HepG2 (cell line): ENCODE results near the gene GRIP1. TPM values are rescaled to one million over a fixed set of nuclear protein-coding genes. Genes with fewer than 3 reads are reported as not detected.

Experiments used
- ATAC-seq: fragments of 200-7000 bp; cut with Tn5 transposase; 3 replicates; pipeline ENCODE4 v1.9.1; 2020; ENCODE audit warnings: mild to moderate bottlenecking, moderate library complexity
- BruUV-seq: library from RNA; stranded (reverse); fragments of 400-500 nt; replicated peaks from 2 replicates; lab custom pipeline; 2021; lab: Mats Ljungman, UMichigan
- CTCF ChIA-PET: fragments of 300-600 bp; formaldehyde crosslinking; extraction: SDS; loops from one replicate; lab custom pipeline; 2021; ENCODE audit warnings: low total read pairs, inconsistent platforms, low intra/inter-chr PET ratio; lab: Yijun Ruan, JAX
- POLR2A ChIA-PET: fragments of 350-600 bp; sonication (Branson Sonifier 250); formaldehyde crosslinking; loops from one replicate; lab custom pipeline; 2020; ENCODE audit warnings: antibody characterized with exemption, inconsistent platforms; lab: Yijun Ruan, JAX
- DNase-seq: peaks from one replicate; pipeline ENCODE4 v3.0.0-alpha.2; 2015; ENCODE audit warnings: low spot score
- FAIRE-seq: peaks from 3 replicates; lab custom pipeline; 2011; peaks lifted over from hg19 to GRCh38; lab: Jason Lieb, UNC
- H2AFZ ChIP-seq: one replicate; pipeline ENCODE4 v1.6.1; 2011; ENCODE audit warnings: low read length, inconsistent platforms
- H3K27ac ChIP-seq: fragments of 300-600 bp; 3 replicates; pipeline ENCODE4 v1.8.0; 2011; ENCODE audit warnings: mixed run types, mild to moderate bottlenecking, mixed read lengths, low read length, inconsistent platforms; ENCODE audit not compliant: insufficient read depth; ENCODE audit errors: extremely low read length
- H3K27me3 ChIP-seq, 2 experiments: fragments of 200-600 bp in 1 of 2; 2 replicates in 1 of 2; 3 replicates in 1 of 2; pipeline versions ENCODE4 v1.6.0 to v1.8.0; 2011; ENCODE audit warnings: low read length in 2 of 2, mild to moderate bottlenecking in 2 of 2, moderate library complexity in 2 of 2, inconsistent platforms in 1 of 2; ENCODE audit not compliant: insufficient read depth in 2 of 2, control insufficient read depth in 1 of 2
- H3K36me3 ChIP-seq, 2 experiments: fragments of 200-600 bp in 1 of 2; replicated peaks in 1 of 2; 2 replicates in 1 of 2; 3 replicates in 1 of 2; pipeline versions ENCODE4 v1.5.1 to v1.8.0; 2011; ENCODE audit warnings: low read length in 2 of 2, inconsistent platforms in 1 of 2; ENCODE audit not compliant: insufficient read depth in 2 of 2, control insufficient read depth in 1 of 2
- H3K4me1 ChIP-seq: 2 replicates; pipeline ENCODE4 v1.5.1; 2012; ENCODE audit warnings: low read length, inconsistent platforms; ENCODE audit not compliant: insufficient read depth
- H3K4me2 ChIP-seq: 2 replicates; pipeline ENCODE4 v1.6.0; 2011; ENCODE audit warnings: low read depth, low read length, inconsistent platforms
- H3K4me3 ChIP-seq, 3 experiments: fragments of 200-600 bp in 1 of 3; sonication (generic), shearing (Covaris generic) in 1 of 3; replicated peaks in 1 of 3; 2 replicates each; pipeline ENCODE4 v1.5.1; 2011 to 2016; ENCODE audit warnings: low read length in 3 of 3, inconsistent platforms in 2 of 3, low read depth in 2 of 3, mild to moderate bottlenecking in 2 of 3, control low read depth in 1 of 3, mixed read lengths in 1 of 3; ENCODE audit not compliant: insufficient read depth in 1 of 3
- H3K79me2 ChIP-seq: one replicate; pipeline ENCODE4 v1.6.1; 2011; ENCODE audit warnings: low read length, inconsistent platforms; ENCODE audit not compliant: insufficient read depth
- H3K9ac ChIP-seq: 2 replicates; pipeline ENCODE4 v1.6.0; 2011; ENCODE audit warnings: mild to moderate bottlenecking, low read depth, low read length, inconsistent platforms; ENCODE audit not compliant: insufficient read depth
- H3K9me3 ChIP-seq: 2 replicates; pipeline ENCODE4 v1.5.1; 2012; ENCODE audit warnings: mild to moderate bottlenecking, low read length
- H4K20me1 ChIP-seq: 2 replicates; pipeline ENCODE4 v1.6.0; 2011; ENCODE audit warnings: inconsistent platforms, mild to moderate bottlenecking, low read length, moderate library complexity; ENCODE audit not compliant: insufficient read depth
- BRD4 ChIP-seq: sonication (generic); formaldehyde crosslinking; IDR thresholded peaks from 2 replicates; pipeline ENCODE4 v1.4.0; 2020; ENCODE audit warnings: missing genetic modification reagents
- CAMTA2 ChIP-seq: sonication (generic); formaldehyde crosslinking; IDR thresholded peaks from 2 replicates; pipeline ENCODE4 v1.4.0; 2020; ENCODE audit warnings: mild to moderate bottlenecking, missing genetic modification reagents, borderline replicate concordance
- GABPA ChIP-seq, 2 experiments: IDR thresholded peaks; 2 replicates each; pipeline ENCODE4 v1.6.1; 2011 to 2016; ENCODE audit warnings: low read depth in 2 of 2, low read length in 1 of 2, missing biosample characterization in 1 of 2, missing genetic modification characterization in 1 of 2
- ISX ChIP-seq: sonication (generic); formaldehyde crosslinking; conservative IDR thresholded peaks from 2 replicates; pipeline ENCODE4 v1.5.0; 2020; ENCODE audit warnings: missing genetic modification reagents
- KDM6A ChIP-seq: IDR thresholded peaks from 2 replicates; pipeline ENCODE4 v1.6.1; 2016; ENCODE audit warnings: low read depth
- MAFF ChIP-seq: IDR thresholded peaks from 2 replicates; pipeline ENCODE4 v1.6.1; 2011; ENCODE audit warnings: low read depth, low read length, improper control_type of control experiment
- MBNL3 ChIP-seq: fragments of 250-450 bp; sonication (Bioruptor Pico); conservative IDR thresholded peaks from 2 replicates; pipeline ENCODE4 v1.8.0; 2022; ENCODE audit warnings: mild to moderate bottlenecking, inconsistent platforms
- MEIS1 ChIP-seq: sonication (generic); formaldehyde crosslinking; IDR thresholded peaks from 2 replicates; pipeline ENCODE4 v1.9.0; 2021; ENCODE audit warnings: mild to moderate bottlenecking, missing genetic modification reagents, moderate library complexity, borderline replicate concordance
- POLR2A ChIP-seq, 2 experiments: IDR thresholded peaks; 2 replicates each; pipeline ENCODE4 v1.6.1; 2011; ENCODE audit warnings: low read depth in 2 of 2, low read length in 2 of 2, mild to moderate bottlenecking in 1 of 2, moderate library complexity in 1 of 2; ENCODE audit not compliant: insufficient read depth in 1 of 2
- RFX5 ChIP-seq: IDR thresholded peaks from 2 replicates; pipeline ENCODE4 v1.6.1; 2011; ENCODE audit warnings: low read depth, low read length, improper control_type of control experiment
- SKI ChIP-seq: fragments of 450-650 bp; IDR thresholded peaks from one replicate; pipeline ENCODE4 v1.6.1; 2018; ENCODE audit warnings: mild to moderate bottlenecking; ENCODE audit not compliant: partially characterized antibody
- ZKSCAN5 ChIP-seq: sonication (generic); formaldehyde crosslinking; IDR thresholded peaks from 2 replicates; pipeline ENCODE4 v1.5.1; 2020; ENCODE audit warnings: mild to moderate bottlenecking, missing genetic modification reagents
- WGBS: methylation state at CpG from one replicate; pipeline ENCODE4 v1.1.6; 2017; ENCODE audit warnings: low lambda C conversion rate; 5-methylcytosine and 5-hydroxymethylcytosine counted together
- in situ Hi-C: cut with HindIII; loops from 2 replicates; pipeline ENCODE4 v1.10.0; 2017; ENCODE audit warnings: low pct_unique_long_range_greater_than_20kb; ENCODE audit not compliant: extremely low pct_ligation_motif_present
- intact Hi-C: fragments of 100-400 bp; cut with micrococcal nuclease; formaldehyde crosslinking; loops from one replicate; pipeline ENCODE4 v1.10.0; 2022; ENCODE audit not compliant: unreplicated experiment
- polyA plus RNA-seq, 8 experiments: library from polyadenylated mRNA; depleted of rRNA in 3 of 8; stranded (reverse) in 7 of 8; unstranded in 1 of 8; fragments of >200 nt; fragmentation: Illumina TruSeq in 4 of 8; extraction: Trizol in 4 of 8; gene quantifications; 2 replicates each; pipeline versions ENCODE4 v1.2.1 to v1.2.3, GENCODE V29; 2011 to 2016; ENCODE audit warnings: low read depth in 4 of 8, missing spikeins in 1 of 8, mixed read lengths in 1 of 8; ENCODE audit not compliant: insufficient read depth in 1 of 8
- total RNA-seq, 5 experiments: library from RNA; depleted of rRNA; stranded (reverse); fragments of >200 nt; fragmentation: Illumina TruSeq; extraction: Trizol; gene quantifications; 2 replicates each; pipeline ENCODE4 v1.2.3, GENCODE V29; 2016; ENCODE audit warnings: low read depth in 1 of 5
- TF ChIP-seq, protein P1 (sequence below): sonication (generic); formaldehyde crosslinking; IDR thresholded peaks from 2 replicates; pipeline ENCODE4 v1.5.0; 2020; ENCODE audit warnings: mild to moderate bottlenecking, low read depth, missing genetic modification reagents, borderline replicate concordance
- TF ChIP-seq, protein P2 (sequence below): sonication (generic); formaldehyde crosslinking; IDR thresholded peaks from 2 replicates; pipeline ENCODE4 v1.5.1; 2020; ENCODE audit warnings: mild to moderate bottlenecking, moderate library complexity, missing genetic modification reagents
- TF ChIP-seq, protein P3 (sequence below): sonication (generic); formaldehyde crosslinking; IDR thresholded peaks from 2 replicates; pipeline ENCODE4 v1.8.0; 2022; ENCODE audit warnings: mild to moderate bottlenecking, missing genetic modification reagents; ENCODE audit not compliant: insufficient replicate concordance
- TF ChIP-seq, protein P4 (sequence below): sonication (generic); formaldehyde crosslinking; IDR thresholded peaks from 2 replicates; pipeline ENCODE4 v1.5.1; 2020; ENCODE audit warnings: missing genetic modification reagents, mild to moderate bottlenecking, borderline replicate concordance

Gene GRIP1
- total and polyA plus RNA-seq, 2 of the 13 experiments (the other 11 are each of a cell fraction or from before 2014, with no cell fraction given): not detected

DNA sequence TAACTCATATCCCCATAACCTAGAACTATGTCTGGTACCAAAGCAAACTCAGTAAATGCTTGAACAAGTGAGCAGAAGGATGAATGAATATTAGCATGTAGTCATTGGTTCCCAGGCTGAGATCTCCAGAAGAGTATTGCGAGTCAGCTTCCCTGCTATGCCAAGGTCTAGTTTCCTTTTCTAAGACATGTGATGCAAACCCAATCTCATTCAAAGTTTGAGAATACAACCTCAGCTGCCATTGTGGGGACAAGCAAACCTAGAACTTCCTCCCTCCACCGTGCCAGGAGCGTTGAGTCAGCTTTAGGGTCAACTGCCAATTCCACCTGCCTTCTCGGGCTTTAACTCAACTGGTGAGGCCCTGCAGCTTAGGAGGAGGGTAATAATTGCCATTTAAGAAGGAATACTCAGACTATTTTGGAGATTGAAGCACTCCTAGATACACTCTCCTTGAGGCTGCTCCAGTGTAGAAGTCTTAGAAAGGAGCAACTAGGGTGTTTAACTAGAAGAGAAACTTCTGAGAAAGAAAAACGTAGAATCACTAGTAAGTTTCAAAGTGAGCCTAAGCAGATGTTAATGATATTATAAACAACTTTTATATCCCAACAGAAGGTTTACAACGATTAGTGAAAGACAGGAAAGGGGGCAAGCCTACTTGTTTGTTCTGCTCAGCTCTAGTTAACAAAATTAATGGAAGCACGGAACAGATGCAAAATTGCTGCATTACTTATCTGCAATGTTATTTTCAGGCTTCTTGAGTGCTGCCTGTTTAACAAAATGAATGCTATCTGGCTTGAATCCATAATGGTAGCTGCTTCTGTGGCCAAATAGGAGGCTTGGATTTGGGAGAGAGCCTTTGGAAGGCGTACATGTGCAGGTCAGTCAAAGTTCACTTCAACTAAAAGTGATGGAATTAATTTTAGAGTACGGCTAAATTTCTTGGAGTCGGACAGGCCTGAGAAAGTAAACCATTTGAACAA is 279.7 kb downstream of the GRIP1 start:
- Histone ChIP-seq H3K4me2 (no peak overlapping the region), H3K9me3 (no peaks in the 10 kb centered on the region), H2AFZ (no peak overlapping the region), H3K4me3 (no peak overlapping the region), H3K36me3 (no peaks in the 10 kb centered on the region), H3K9ac (no peak overlapping the region), H4K20me1 (no peaks in the 10 kb centered on the region), H3K27ac (no peak overlapping the region), H3K27me3 (peaks cover 1 to 10% of the 10 kb centered on the region in 2 experiments; a peak in 1 of 5 replicates), H3K4me1 (no peaks in the 10 kb centered on the region), H3K79me2 (no peaks in the 10 kb centered on the region)
- in situ Hi-C loops: no loop called here
- no TSS peak for BruUV-seq
- POLR2A ChIA-PET: no interaction called here
- CTCF ChIA-PET: no interaction called here
- intact Hi-C loops: no loop called here
- 3% methylated on average over 10 of the region's 10 CpGs for WGBS
- DNase-seq: no peak
- no peak for ATAC-seq
- no peak for FAIRE-seq
- TF ChIP-seq, protein P1, sequence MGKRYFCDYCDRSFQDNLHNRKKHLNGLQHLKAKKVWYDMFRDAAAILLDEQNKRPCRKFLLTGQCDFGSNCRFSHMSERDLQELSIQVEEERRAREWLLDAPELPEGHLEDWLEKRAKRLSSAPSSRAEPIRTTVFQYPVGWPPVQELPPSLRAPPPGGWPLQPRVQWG (CRISPR knock-in tag): no peak
- no peak for TF ChIP-seq CAMTA2 (CRISPR knock-in tag)
- TF ChIP-seq ISX (CRISPR knock-in tag): no peak
- TF ChIP-seq BRD4 (CRISPR knock-in tag): no peak
- no peak for TF ChIP-seq SKI
- no peak for TF ChIP-seq RFX5
- TF ChIP-seq, protein P2, sequence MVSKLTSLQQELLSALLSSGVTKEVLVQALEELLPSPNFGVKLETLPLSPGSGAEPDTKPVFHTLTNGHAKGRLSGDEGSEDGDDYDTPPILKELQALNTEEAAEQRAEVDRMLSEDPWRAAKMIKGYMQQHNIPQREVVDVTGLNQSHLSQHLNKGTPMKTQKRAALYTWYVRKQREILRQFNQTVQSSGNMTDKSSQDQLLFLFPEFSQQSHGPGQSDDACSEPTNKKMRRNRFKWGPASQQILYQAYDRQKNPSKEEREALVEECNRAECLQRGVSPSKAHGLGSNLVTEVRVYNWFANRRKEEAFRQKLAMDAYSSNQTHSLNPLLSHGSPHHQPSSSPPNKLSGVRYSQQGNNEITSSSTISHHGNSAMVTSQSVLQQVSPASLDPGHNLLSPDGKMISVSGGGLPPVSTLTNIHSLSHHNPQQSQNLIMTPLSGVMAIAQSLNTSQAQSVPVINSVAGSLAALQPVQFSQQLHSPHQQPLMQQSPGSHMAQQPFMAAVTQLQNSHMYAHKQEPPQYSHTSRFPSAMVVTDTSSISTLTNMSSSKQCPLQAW (CRISPR knock-in tag): no peak
- TF ChIP-seq POLR2A (IDR thresholded peaks at IDR 0.05; ENCODE audit: insufficient read depth in 1 of 2, low read depth in 2 of 2, low read length in 2 of 2): no peak
- no peak for TF ChIP-seq ZKSCAN5
- TF ChIP-seq MEIS1 (CRISPR knock-in tag): no peak
- no peak for TF ChIP-seq MAFF
- no peak for TF ChIP-seq MBNL3 (CRISPR knock-in tag)
- TF ChIP-seq, protein P3, sequence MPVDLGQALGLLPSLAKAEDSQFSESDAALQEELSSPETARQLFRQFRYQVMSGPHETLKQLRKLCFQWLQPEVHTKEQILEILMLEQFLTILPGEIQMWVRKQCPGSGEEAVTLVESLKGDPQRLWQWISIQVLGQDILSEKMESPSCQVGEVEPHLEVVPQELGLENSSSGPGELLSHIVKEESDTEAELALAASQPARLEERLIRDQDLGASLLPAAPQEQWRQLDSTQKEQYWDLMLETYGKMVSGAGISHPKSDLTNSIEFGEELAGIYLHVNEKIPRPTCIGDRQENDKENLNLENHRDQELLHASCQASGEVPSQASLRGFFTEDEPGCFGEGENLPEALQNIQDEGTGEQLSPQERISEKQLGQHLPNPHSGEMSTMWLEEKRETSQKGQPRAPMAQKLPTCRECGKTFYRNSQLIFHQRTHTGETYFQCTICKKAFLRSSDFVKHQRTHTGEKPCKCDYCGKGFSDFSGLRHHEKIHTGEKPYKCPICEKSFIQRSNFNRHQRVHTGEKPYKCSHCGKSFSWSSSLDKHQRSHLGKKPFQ (CRISPR knock-in tag): no peak
- TF ChIP-seq, protein P4, sequence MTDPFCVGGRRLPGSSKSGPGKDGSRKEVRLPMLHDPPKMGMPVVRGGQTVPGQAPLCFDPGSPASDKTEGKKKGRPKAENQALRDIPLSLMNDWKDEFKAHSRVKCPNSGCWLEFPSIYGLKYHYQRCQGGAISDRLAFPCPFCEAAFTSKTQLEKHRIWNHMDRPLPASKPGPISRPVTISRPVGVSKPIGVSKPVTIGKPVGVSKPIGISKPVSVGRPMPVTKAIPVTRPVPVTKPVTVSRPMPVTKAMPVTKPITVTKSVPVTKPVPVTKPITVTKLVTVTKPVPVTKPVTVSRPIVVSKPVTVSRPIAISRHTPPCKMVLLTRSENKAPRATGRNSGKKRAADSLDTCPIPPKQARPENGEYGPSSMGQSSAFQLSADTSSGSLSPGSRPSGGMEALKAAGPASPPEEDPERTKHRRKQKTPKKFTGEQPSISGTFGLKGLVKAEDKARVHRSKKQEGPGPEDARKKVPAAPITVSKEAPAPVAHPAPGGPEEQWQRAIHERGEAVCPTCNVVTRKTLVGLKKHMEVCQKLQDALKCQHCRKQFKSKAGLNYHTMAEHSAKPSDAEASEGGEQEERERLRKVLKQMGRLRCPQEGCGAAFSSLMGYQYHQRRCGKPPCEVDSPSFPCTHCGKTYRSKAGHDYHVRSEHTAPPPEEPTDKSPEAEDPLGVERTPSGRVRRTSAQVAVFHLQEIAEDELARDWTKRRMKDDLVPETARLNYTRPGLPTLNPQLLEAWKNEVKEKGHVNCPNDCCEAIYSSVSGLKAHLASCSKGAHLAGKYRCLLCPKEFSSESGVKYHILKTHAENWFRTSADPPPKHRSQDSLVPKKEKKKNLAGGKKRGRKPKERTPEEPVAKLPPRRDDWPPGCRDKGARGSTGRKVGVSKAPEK (CRISPR knock-in tag): no peak
- TF ChIP-seq GABPA (IDR thresholded peaks at IDR 0.05; ENCODE audit: low read depth, low read length): no peak
- TF ChIP-seq GABPA (CRISPR knock-in tag; IDR thresholded peaks at IDR 0.05; ENCODE audit: low read depth): no peak
- no peak for TF ChIP-seq KDM6A (CRISPR knock-in tag)
